ENCODE data around the gene KLHL26.

The KLHL26 gene

GRCh38 chr19:18612772-18613588, 23.8 kb upstream of the KLHL26 start, which contains the start of gene TMEM59L:
Gene TMEM59L (plus strand): TSS chr19:18612870. CDS start chr19:18612959, 89 bp downstream.
- DNase-seq (ENCODE audit: low spot score): no peak

GRCh38 chr19:18613589-18614234, 23.1 kb upstream of the KLHL26 start:
- no peak for DNase-seq (ENCODE audit: low spot score)

GRCh38 chr19:18616023-18616422, 20.8 kb upstream of the KLHL26 start:
- DNase-seq (ENCODE audit: low spot score): no peak

- no peak for DNase-seq (ENCODE audit: low spot score)
Observed at GRCh38 chr19:18617562-18617961, 19.3 kb upstream of the KLHL26 start.

- DNase-seq (ENCODE audit: low spot score): no peak
Observed at GRCh38 chr19:18618236-18618635, 18.6 kb upstream of the KLHL26 start.

- no peak for DNase-seq (ENCODE audit: low spot score)
Observed at GRCh38 chr19:18620311-18620710, 16.5 kb upstream of the KLHL26 start.

GRCh38 chr19:18620902-18621301, 15.9 kb upstream of the KLHL26 start:
- DNase-seq (ENCODE audit: low spot score): no peak

- DNase-seq (ENCODE audit: low spot score): no peak
Observed at GRCh38 chr19:18626906-18627305, 9.9 kb upstream of the KLHL26 start.

- no peak for DNase-seq (ENCODE audit: low spot score)
Observed at GRCh38 chr19:18629166-18630088, 7.4 kb upstream of the KLHL26 start.

- no peak for DNase-seq (ENCODE audit: low spot score)
Observed at GRCh38 chr19:18633321-18633720, 3.5 kb upstream of the KLHL26 start.

- DNase-seq (ENCODE audit: low spot score): no peak
Observed at GRCh38 chr19:18634612-18635297, 2.1 kb upstream of the KLHL26 start.

GRCh38 chr19:18635831-18636182, 1.0 kb upstream of the KLHL26 start:
- no peak for DNase-seq (ENCODE audit: low spot score)

- no peak for DNase-seq (ENCODE audit: low spot score)
Observed at GRCh38 chr19:18636183-18636968, 452 bp upstream of the KLHL26 start.

GRCh38 chr19:18637673-18638630, 1.1 kb downstream of the KLHL26 start:
- no peak for DNase-seq (ENCODE audit: low spot score)

- no peak for DNase-seq (ENCODE audit: low spot score)
Observed at GRCh38 chr19:18639706-18640243, 2.9 kb downstream of the KLHL26 start.

GRCh38 chr19:18644196-18645034, 7.6 kb downstream of the KLHL26 start:
- no peak for DNase-seq (ENCODE audit: low spot score)

- no peak for DNase-seq (ENCODE audit: low spot score)
Observed at GRCh38 chr19:18645035-18645511, 8.2 kb downstream of the KLHL26 start.

GRCh38 chr19:18646535-18647370, 9.9 kb downstream of the KLHL26 start:
- DNase-seq (ENCODE audit: low spot score): no peak

All from HuH-7.5 (cell line).